ENCODE measurements around the gene CAMTA1. TPM values are rescaled to one million over a fixed set of nuclear protein-coding genes. Genes with fewer than 3 reads are reported as not detected.

Gene CAMTA1
- total and polyA plus RNA-seq, 4 donors: 18.0 to 93.5 (median 35.8) TPM

DNA sequence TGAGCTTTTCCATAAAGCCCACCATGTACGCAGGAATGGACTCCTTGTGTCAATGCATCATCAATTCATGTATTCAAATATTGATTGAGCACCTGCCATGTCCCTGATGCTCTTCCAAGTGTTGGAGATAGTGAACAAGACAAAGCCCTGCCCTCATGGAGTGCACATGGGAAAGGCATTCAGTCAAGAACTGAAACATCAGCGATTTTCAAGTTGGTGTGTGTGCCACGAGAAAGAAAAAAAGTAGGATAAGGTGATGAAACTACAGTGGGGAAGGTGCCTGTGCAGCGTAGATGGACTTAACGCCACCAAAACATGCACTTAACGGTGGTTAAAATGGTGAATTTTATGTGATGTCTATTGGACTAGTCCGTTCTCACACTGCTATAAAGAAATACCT lies 553.2 kb downstream of the CAMTA1 start:
- no peak for DNase-seq (ENCODE audit: low spot score)
- Histone ChIP-seq H3K9me3 (ENCODE audit: control insufficient read depth in 4 of 4, low read length in 3 of 4) (no peaks in the 10 kb centered on the region), H3K36me3 (ENCODE audit: control insufficient read depth in 4 of 4, insufficient read depth in 3 of 4, low read depth in 1 of 4, low read length in 3 of 4) (no peaks in the 10 kb centered on the region), H3K4me3 (ENCODE audit: low read depth in 1 of 3, low read length in 3 of 3) (no peak overlapping the region), H3K9ac (ENCODE audit: low read depth in 1 of 2, low read length in 2 of 2) (no peak overlapping the region), H3K4me1 (ENCODE audit: control insufficient read depth in 4 of 4, insufficient read depth in 4 of 4, low read length in 3 of 4) (peaks cover 0 to 1% (median 0%) of the 10 kb centered on the region in 4 donors), H3K27me3 (ENCODE audit: control insufficient read depth in 4 of 4, insufficient read depth in 4 of 4, low read length in 3 of 4) (no peaks in the 10 kb centered on the region), H3K27ac (ENCODE audit: low read depth in 1 of 2, low read length in 2 of 2) (no peak overlapping the region)
- WGBS: 95% methylated on average over 7 of the region's 7 CpGs
- TF ChIP-seq SP1 (IDR thresholded peaks at IDR 0.05) (no peak), HNF4A (conservative IDR thresholded peaks at IDR 0.05) (no peak), HNF4G (IDR thresholded peaks at IDR 0.05) (no peak), JUND (IDR thresholded peaks at IDR 0.05) (no peak), RAD21 (IDR thresholded peaks at IDR 0.05) (no peak), NR2F2 (IDR thresholded peaks at IDR 0.05) (no peak), RXRA (IDR thresholded peaks at IDR 0.05) (no peak), FOXA2 (IDR thresholded peaks at IDR 0.05) (no peak), TAF1 (conservative IDR thresholded peaks at IDR 0.05) (no peak), FOXA1 (IDR thresholded peaks at IDR 0.05) (no peak), GABPA (IDR thresholded peaks at IDR 0.05 in 1 of 2, conservative IDR thresholded peaks at IDR 0.05 in 1 of 2) (no peak)
- TF ChIP-seq, protein P1, sequence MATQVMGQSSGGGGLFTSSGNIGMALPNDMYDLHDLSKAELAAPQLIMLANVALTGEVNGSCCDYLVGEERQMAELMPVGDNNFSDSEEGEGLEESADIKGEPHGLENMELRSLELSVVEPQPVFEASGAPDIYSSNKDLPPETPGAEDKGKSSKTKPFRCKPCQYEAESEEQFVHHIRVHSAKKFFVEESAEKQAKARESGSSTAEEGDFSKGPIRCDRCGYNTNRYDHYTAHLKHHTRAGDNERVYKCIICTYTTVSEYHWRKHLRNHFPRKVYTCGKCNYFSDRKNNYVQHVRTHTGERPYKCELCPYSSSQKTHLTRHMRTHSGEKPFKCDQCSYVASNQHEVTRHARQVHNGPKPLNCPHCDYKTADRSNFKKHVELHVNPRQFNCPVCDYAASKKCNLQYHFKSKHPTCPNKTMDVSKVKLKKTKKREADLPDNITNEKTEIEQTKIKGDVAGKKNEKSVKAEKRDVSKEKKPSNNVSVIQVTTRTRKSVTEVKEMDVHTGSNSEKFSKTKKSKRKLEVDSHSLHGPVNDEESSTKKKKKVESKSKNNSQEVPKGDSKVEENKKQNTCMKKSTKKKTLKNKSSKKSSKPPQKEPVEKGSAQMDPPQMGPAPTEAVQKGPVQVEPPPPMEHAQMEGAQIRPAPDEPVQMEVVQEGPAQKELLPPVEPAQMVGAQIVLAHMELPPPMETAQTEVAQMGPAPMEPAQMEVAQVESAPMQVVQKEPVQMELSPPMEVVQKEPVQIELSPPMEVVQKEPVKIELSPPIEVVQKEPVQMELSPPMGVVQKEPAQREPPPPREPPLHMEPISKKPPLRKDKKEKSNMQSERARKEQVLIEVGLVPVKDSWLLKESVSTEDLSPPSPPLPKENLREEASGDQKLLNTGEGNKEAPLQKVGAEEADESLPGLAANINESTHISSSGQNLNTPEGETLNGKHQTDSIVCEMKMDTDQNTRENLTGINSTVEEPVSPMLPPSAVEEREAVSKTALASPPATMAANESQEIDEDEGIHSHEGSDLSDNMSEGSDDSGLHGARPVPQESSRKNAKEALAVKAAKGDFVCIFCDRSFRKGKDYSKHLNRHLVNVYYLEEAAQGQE (IDR thresholded peaks at IDR 0.05): no peak
- TF ChIP-seq, protein P2, sequence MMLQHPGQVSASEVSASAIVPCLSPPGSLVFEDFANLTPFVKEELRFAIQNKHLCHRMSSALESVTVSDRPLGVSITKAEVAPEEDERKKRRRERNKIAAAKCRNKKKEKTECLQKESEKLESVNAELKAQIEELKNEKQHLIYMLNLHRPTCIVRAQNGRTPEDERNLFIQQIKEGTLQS (IDR thresholded peaks at IDR 0.05): no peak
- TF ChIP-seq, protein P3, sequence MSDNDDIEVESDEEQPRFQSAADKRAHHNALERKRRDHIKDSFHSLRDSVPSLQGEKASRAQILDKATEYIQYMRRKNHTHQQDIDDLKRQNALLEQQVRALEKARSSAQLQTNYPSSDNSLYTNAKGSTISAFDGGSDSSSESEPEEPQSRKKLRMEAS (IDR thresholded peaks at IDR 0.05): no peak
- TF ChIP-seq, protein P4, sequence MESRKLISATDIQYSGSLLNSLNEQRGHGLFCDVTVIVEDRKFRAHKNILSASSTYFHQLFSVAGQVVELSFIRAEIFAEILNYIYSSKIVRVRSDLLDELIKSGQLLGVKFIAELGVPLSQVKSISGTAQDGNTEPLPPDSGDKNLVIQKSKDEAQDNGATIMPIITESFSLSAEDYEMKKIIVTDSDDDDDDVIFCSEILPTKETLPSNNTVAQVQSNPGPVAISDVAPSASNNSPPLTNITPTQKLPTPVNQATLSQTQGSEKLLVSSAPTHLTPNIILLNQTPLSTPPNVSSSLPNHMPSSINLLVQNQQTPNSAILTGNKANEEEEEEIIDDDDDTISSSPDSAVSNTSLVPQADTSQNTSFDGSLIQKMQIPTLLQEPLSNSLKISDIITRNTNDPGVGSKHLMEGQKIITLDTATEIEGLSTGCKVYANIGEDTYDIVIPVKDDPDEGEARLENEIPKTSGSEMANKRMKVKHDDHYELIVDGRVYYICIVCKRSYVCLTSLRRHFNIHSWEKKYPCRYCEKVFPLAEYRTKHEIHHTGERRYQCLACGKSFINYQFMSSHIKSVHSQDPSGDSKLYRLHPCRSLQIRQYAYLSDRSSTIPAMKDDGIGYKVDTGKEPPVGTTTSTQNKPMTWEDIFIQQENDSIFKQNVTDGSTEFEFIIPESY (IDR thresholded peaks at IDR 0.05): no peak
- TF ChIP-seq, protein P5, sequence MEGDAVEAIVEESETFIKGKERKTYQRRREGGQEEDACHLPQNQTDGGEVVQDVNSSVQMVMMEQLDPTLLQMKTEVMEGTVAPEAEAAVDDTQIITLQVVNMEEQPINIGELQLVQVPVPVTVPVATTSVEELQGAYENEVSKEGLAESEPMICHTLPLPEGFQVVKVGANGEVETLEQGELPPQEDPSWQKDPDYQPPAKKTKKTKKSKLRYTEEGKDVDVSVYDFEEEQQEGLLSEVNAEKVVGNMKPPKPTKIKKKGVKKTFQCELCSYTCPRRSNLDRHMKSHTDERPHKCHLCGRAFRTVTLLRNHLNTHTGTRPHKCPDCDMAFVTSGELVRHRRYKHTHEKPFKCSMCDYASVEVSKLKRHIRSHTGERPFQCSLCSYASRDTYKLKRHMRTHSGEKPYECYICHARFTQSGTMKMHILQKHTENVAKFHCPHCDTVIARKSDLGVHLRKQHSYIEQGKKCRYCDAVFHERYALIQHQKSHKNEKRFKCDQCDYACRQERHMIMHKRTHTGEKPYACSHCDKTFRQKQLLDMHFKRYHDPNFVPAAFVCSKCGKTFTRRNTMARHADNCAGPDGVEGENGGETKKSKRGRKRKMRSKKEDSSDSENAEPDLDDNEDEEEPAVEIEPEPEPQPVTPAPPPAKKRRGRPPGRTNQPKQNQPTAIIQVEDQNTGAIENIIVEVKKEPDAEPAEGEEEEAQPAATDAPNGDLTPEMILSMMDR (IDR thresholded peaks at IDR 0.05; ENCODE audit: low read depth, low read length, missing input control): no peak

DNA sequence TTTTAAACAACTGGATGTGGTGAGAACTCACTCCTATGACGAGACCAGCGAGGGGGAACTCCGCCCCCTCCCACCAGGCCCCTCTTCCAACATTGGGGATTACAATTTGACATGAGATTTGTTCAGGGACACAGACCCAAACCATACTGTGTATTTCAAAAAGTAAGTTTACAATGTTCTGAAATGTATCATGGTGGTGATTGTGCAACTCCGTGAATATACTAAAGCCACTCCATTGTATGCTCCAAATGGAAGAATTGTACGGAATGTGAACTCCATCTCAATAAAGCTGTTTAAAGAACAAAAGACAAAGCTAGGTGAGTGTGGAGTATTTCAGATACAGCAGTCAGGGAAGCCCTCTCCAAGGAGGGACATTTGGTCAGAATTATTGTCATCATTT lies 553.8 kb downstream of the CAMTA1 start:
- Histone ChIP-seq H3K27ac (ENCODE audit: low read depth in 1 of 2, low read length in 2 of 2) (no peak overlapping the region), H3K4me1 (ENCODE audit: control insufficient read depth in 4 of 4, insufficient read depth in 4 of 4, low read length in 3 of 4) (no peaks in the 10 kb centered on the region), H3K27me3 (ENCODE audit: control insufficient read depth in 4 of 4, insufficient read depth in 4 of 4, low read length in 3 of 4) (no peaks in the 10 kb centered on the region), H3K9me3 (ENCODE audit: control insufficient read depth in 4 of 4, low read length in 3 of 4) (no peaks in the 10 kb centered on the region), H3K36me3 (ENCODE audit: control insufficient read depth in 4 of 4, insufficient read depth in 3 of 4, low read depth in 1 of 4, low read length in 3 of 4) (no peaks in the 10 kb centered on the region), H3K4me3 (ENCODE audit: low read depth in 1 of 3, low read length in 3 of 3) (no peak overlapping the region), H3K9ac (ENCODE audit: low read depth in 1 of 2, low read length in 2 of 2) (no peak overlapping the region)
- no peak for DNase-seq (ENCODE audit: low spot score)
- 97% methylated on average over 5 of the region's 5 CpGs for WGBS
- no peak for TF ChIP-seq RAD21 (IDR thresholded peaks at IDR 0.05)
- TF ChIP-seq, protein P2 (IDR thresholded peaks at IDR 0.05): no peak
- no peak for TF ChIP-seq SP1 (IDR thresholded peaks at IDR 0.05)
- TF ChIP-seq GABPA (IDR thresholded peaks at IDR 0.05 in 1 of 2, conservative IDR thresholded peaks at IDR 0.05 in 1 of 2): no peak
- TF ChIP-seq JUND (IDR thresholded peaks at IDR 0.05): no peak
- TF ChIP-seq FOXA1 (IDR thresholded peaks at IDR 0.05): no peak
- no peak for TF ChIP-seq RXRA (IDR thresholded peaks at IDR 0.05)
- TF ChIP-seq YY1 (IDR thresholded peaks at IDR 0.05): no peak
- TF ChIP-seq, protein P5 (IDR thresholded peaks at IDR 0.05; ENCODE audit: low read depth, low read length, missing input control): no peak
- no peak for TF ChIP-seq NR2F2 (IDR thresholded peaks at IDR 0.05)
- TF ChIP-seq, protein P4 (IDR thresholded peaks at IDR 0.05): no peak
- TF ChIP-seq HNF4G (IDR thresholded peaks at IDR 0.05): no peak
- no peak for TF ChIP-seq HNF4A (conservative IDR thresholded peaks at IDR 0.05)
- no peak for TF ChIP-seq FOXA2 (IDR thresholded peaks at IDR 0.05)

Measured in liver (tissue), 9 donors.